GM18526 (cell line): ENCODE measurements around the gene ITPRIPL2.

ENCODE experiments used
- POLR2A ChIP-seq: IDR thresholded peaks from 3 replicates; pipeline ENCODE4 v1.6.1; 2011; ENCODE audit not compliant: insufficient read length; ENCODE audit errors: extremely low read depth

Gene ITPRIPL2

GRCh38 chr16:19106625-19107020 lies 7.1 kb upstream of the ITPRIPL2 start:
- TF ChIP-seq POLR2A: no peak

GRCh38 chr16:19108409-19109287 lies 5.1 kb upstream of the ITPRIPL2 start:
- TF ChIP-seq POLR2A: no peak

GRCh38 chr16:19109288-19109664 lies 4.5 kb upstream of the ITPRIPL2 start:
- no peak for TF ChIP-seq POLR2A

- no peak for TF ChIP-seq POLR2A
These were observed 3.0 kb upstream of the ITPRIPL2 start for GRCh38 chr16:19110537-19111360.

GRCh38 chr16:19112099-19112407 lies 1.7 kb upstream of the ITPRIPL2 start:
- TF ChIP-seq POLR2A: no peak

GRCh38 chr16:19114359-19115147 lies 789 bp downstream of the ITPRIPL2 start:
- TF ChIP-seq POLR2A: no peak

- TF ChIP-seq POLR2A: no peak
These were observed 1.6 kb downstream of the ITPRIPL2 start for GRCh38 chr16:19115148-19116021.

GRCh38 chr16:19116711-19117449 lies 3.1 kb downstream of the ITPRIPL2 start:
- no peak for TF ChIP-seq POLR2A

- no peak for TF ChIP-seq POLR2A
These were observed 5.2 kb downstream of the ITPRIPL2 start for GRCh38 chr16:19118938-19119431.

GRCh38 chr16:19119564-19119963 lies 5.8 kb downstream of the ITPRIPL2 start:
- TF ChIP-seq POLR2A: no peak

GRCh38 chr16:19123535-19124178 lies 9.9 kb downstream of the ITPRIPL2 start:
- no peak for TF ChIP-seq POLR2A

GRCh38 chr16:19126300-19126699 lies 12.5 kb downstream of the ITPRIPL2 start:
- TF ChIP-seq POLR2A: no peak

GRCh38 chr16:19127205-19127604 lies 13.4 kb downstream of the ITPRIPL2 start:
- TF ChIP-seq POLR2A: no peak

- no peak for TF ChIP-seq POLR2A
These were observed 13.9 kb downstream of the ITPRIPL2 start for GRCh38 chr16:19127674-19128131.
